Gastroesophageal sphincter (tissue), 3 donors: Measurements from ENCODE around the gene TRMU.

Experiments used
- CTCF ChIP-seq, 4 experiments: fragments of 200-600 bp in 2 of 4; fragments of 450-650 bp in 2 of 4; sonication (generic) in 1 of 4; IDR thresholded peaks; one replicate each; pipeline ENCODE4 v1.5.1; 2017 to 2019; ENCODE audit warnings: antibody characterized with exemption in 4 of 4, mild to moderate bottlenecking in 2 of 4, moderate library complexity in 2 of 4
- EP300 ChIP-seq: sonication (generic); formaldehyde crosslinking; IDR thresholded peaks from one replicate; pipeline ENCODE4 v1.6.1; 2017; ENCODE audit warnings: antibody characterized with exemption, mild to moderate bottlenecking
- POLR2A ChIP-seq, 2 donors: fragments of 450-650 bp; IDR thresholded peaks; one replicate each; pipeline ENCODE4 v1.6.1; 2017; ENCODE audit warnings: antibody characterized with exemption in 2 of 2, mild to moderate bottlenecking in 2 of 2, moderate library complexity in 1 of 2
- POLR2AphosphoS5 ChIP-seq: sonication (generic); formaldehyde crosslinking; IDR thresholded peaks from one replicate; pipeline ENCODE4 v1.6.1; 2017; ENCODE audit warnings: antibody characterized with exemption

- TF ChIP-seq CTCF (IDR thresholded peaks at IDR 0.05) (no peak), POLR2A (IDR thresholded peaks at IDR 0.05) (no peak), EP300 (no peak), POLR2AphosphoS5 (no peak)
Observed at GRCh38 chr22:46295277-46295971, 40.1 kb upstream of the TRMU start.
